Measurements from ENCODE around the gene ATXN7L2. TPM values are rescaled to one million over a fixed set of nuclear protein-coding genes. Genes with fewer than 3 reads are reported as not detected.

ATXN7L2 gene
- total and polyA plus RNA-seq, 2 donors from 2014 or later: 5.7 to 7.3 TPM

- FAIRE-seq: no peak
- peak in 4 of 5 donors; percentile 60 to 81 (median 72) for DNase-seq
Measured at GRCh38 chr1:109490029-109490933, 6.6 kb downstream of the ATXN7L2 start.

GRCh38 chr1:109490934-109491302, 7.2 kb downstream of the ATXN7L2 start:
- Histone ChIP-seq H3K27me3 (ENCODE audit: control insufficient read depth, insufficient read depth, low read length) (no peaks in the 10 kb centered on the region), H3K36me3 (ENCODE audit: control insufficient read depth in 2 of 3, insufficient read depth in 3 of 3, low read length in 3 of 3) (peaks cover 0 to 6% (median 0%) of the 10 kb centered on the region in 3 donors), H3K9ac (ENCODE audit: low read length in 3 of 3) (no peak overlapping the region), H3K4me1 (ENCODE audit: control insufficient read depth in 2 of 3, insufficient read depth in 2 of 3, low read depth in 1 of 3, low read length in 3 of 3) (peaks cover 0 to 11% (median 4%) of the 10 kb centered on the region in 3 donors), H3K4me3 (ENCODE audit: low read length in 3 of 3) (no peak overlapping the region), H3K27ac (ENCODE audit: low read depth in 2 of 2, low read length in 2 of 2) (no peak overlapping the region), H3K9me3 (ENCODE audit: control insufficient read depth in 2 of 3, insufficient read depth in 1 of 3, low read length in 3 of 3) (no peaks in the 10 kb centered on the region)
- intact Hi-C loops (cut with DNase I): loop anchor here (5.0 kb wide), 1 partner anchor 41 kb away; no protein-coding TSS in a partner anchor
- TF ChIP-seq CTCF (IDR thresholded peaks at IDR 0.05; ENCODE audit: borderline replicate concordance, extremely low read depth, insufficient read depth): no peak
- no peak for DNase-seq
- no peak for FAIRE-seq

More at GRCh38 chr1:109490029-109490933, 6.6 kb downstream of the ATXN7L2 start:
- H3K9me3 ChIP-seq (ENCODE audit: control insufficient read depth in 2 of 3, insufficient read depth in 1 of 3, low read length in 3 of 3): no peaks in the 10 kb centered on the region
- intact Hi-C loops (cut with DNase I): loop anchor here (5.0 kb wide), 1 partner anchor 42 kb away; no protein-coding TSS in a partner anchor
- H3K9ac ChIP-seq (ENCODE audit: low read length in 3 of 3): no peak overlapping the region
- no peak overlapping the region for H3K4me3 ChIP-seq (ENCODE audit: low read length in 3 of 3)
- no peaks in the 10 kb centered on the region for H3K27me3 ChIP-seq (ENCODE audit: control insufficient read depth, insufficient read depth, low read length)
- peak; percentile 80 for TF ChIP-seq CTCF (IDR thresholded peaks at IDR 0.05; ENCODE audit: borderline replicate concordance, extremely low read depth, insufficient read depth)
- peaks cover 0 to 12% (median 4%) of the 10 kb centered on the region in 3 donors for H3K4me1 ChIP-seq (ENCODE audit: control insufficient read depth in 2 of 3, insufficient read depth in 2 of 3, low read depth in 1 of 3, low read length in 3 of 3)
- peaks cover 0 to 4% (median 0%) of the 10 kb centered on the region in 3 donors for H3K36me3 ChIP-seq (ENCODE audit: control insufficient read depth in 2 of 3, insufficient read depth in 3 of 3, low read length in 3 of 3)
- H3K27ac ChIP-seq (ENCODE audit: low read depth in 2 of 2, low read length in 2 of 2): no peak overlapping the region

- TF ChIP-seq CTCF (IDR thresholded peaks at IDR 0.05; ENCODE audit: borderline replicate concordance, extremely low read depth, insufficient read depth): no peak
- no peak overlapping the region for H3K4me3 ChIP-seq (ENCODE audit: low read length in 3 of 3)
Measured at GRCh38 chr1:109491372-109491771, 7.7 kb downstream of the ATXN7L2 start.

More at GRCh38 chr1:109491372-109491771, 7.7 kb downstream of the ATXN7L2 start:
- Histone ChIP-seq H3K36me3 (ENCODE audit: control insufficient read depth in 2 of 3, insufficient read depth in 3 of 3, low read length in 3 of 3) (peaks cover 0 to 8% (median 2%) of the 10 kb centered on the region in 3 donors), H3K9me3 (ENCODE audit: control insufficient read depth in 2 of 3, insufficient read depth in 1 of 3, low read length in 3 of 3) (no peaks in the 10 kb centered on the region), H3K4me1 (ENCODE audit: control insufficient read depth in 2 of 3, insufficient read depth in 2 of 3, low read depth in 1 of 3, low read length in 3 of 3) (peaks cover 0 to 11% (median 4%) of the 10 kb centered on the region in 3 donors), H3K9ac (ENCODE audit: low read length in 3 of 3) (no peak overlapping the region), H3K27me3 (ENCODE audit: control insufficient read depth, insufficient read depth, low read length) (no peaks in the 10 kb centered on the region), H3K27ac (ENCODE audit: low read depth in 2 of 2, low read length in 2 of 2) (no peak overlapping the region)
- FAIRE-seq (no peak), DNase-seq (no peak)
- intact Hi-C loops (cut with DNase I): loop anchor here (5.0 kb wide), 1 partner anchor 41 kb away; no protein-coding TSS in a partner anchor
